Nephron (organoid): Measurements from ENCODE around the gene ASTN2.

ENCODE experiments used
- H3K27ac Mint-ChIP-seq, 3 experiments: 2 replicates each; pipeline ENCODE4 v1.8.0; 2020; ENCODE audit warnings: mixed read lengths in 3 of 3, mild to moderate bottlenecking in 2 of 3, moderate library complexity in 1 of 3
- H3K27me3 Mint-ChIP-seq: 2 replicates; pipeline ENCODE4 v1.8.0; 2021; ENCODE audit warnings: low read depth, mild to moderate bottlenecking, moderate library complexity, mixed read lengths
- H3K36me3 Mint-ChIP-seq: 2 replicates; pipeline ENCODE4 v1.8.0; 2020; ENCODE audit warnings: low read depth, mixed read lengths
- H3K4me1 Mint-ChIP-seq: 2 replicates; pipeline ENCODE4 v1.8.0; 2020; ENCODE audit warnings: mixed read lengths
- H3K4me3 Mint-ChIP-seq, 3 experiments: 2 replicates each; pipeline ENCODE4 v1.8.0; 2020; ENCODE audit warnings: mild to moderate bottlenecking in 3 of 3, mixed read lengths in 3 of 3, moderate library complexity in 2 of 3
- H3K9me3 Mint-ChIP-seq: 2 replicates; pipeline ENCODE4 v1.8.0; 2020; ENCODE audit warnings: mixed read lengths
- TF ChIP-seq, protein P1 (sequence below), 3 experiments: fragments of 200-600 bp; sonication (generic); IDR thresholded peaks; one replicate each; pipeline ENCODE4 v1.5.0; 2021; ENCODE audit warnings: antibody characterized with exemption in 3 of 3; ENCODE audit not compliant: unreplicated experiment in 3 of 3

The ASTN2 gene

GRCh38 chr9:116954731-116955130 is 460.1 kb downstream of the ASTN2 start:
- Mint-ChIP-seq H3K27ac (no peak overlapping the region), H3K4me1 (no peaks in the 10 kb centered on the region)

DNA sequence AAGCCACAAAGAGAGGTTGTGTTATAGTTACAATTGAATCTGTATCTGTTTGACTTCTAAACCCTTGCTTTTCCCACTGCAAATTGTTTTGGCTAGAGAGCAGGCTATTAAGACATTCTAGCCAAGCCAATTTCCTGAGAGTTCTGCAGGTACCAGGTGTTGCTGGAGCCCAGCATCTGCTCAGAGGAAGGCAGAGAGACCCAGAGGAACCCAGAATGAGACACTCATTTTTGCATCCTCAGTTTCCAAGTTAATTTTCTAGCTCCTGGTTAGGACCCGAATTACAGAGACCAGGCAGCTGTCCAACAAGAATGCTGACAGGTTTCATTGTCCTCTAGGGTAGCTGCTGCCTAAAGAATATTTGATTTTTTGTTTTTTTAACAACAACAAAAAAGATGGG is 461.6 kb downstream of the ASTN2 start:
- no peaks in the 10 kb centered on the region for H3K27me3 Mint-ChIP-seq
- TF ChIP-seq, protein P1, sequence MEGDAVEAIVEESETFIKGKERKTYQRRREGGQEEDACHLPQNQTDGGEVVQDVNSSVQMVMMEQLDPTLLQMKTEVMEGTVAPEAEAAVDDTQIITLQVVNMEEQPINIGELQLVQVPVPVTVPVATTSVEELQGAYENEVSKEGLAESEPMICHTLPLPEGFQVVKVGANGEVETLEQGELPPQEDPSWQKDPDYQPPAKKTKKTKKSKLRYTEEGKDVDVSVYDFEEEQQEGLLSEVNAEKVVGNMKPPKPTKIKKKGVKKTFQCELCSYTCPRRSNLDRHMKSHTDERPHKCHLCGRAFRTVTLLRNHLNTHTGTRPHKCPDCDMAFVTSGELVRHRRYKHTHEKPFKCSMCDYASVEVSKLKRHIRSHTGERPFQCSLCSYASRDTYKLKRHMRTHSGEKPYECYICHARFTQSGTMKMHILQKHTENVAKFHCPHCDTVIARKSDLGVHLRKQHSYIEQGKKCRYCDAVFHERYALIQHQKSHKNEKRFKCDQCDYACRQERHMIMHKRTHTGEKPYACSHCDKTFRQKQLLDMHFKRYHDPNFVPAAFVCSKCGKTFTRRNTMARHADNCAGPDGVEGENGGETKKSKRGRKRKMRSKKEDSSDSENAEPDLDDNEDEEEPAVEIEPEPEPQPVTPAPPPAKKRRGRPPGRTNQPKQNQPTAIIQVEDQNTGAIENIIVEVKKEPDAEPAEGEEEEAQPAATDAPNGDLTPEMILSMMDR (IDR thresholded peaks at IDR 0.05; ENCODE audit: unreplicated experiment in 3 of 3), result no peak
- no peaks in the 10 kb centered on the region for H3K4me1 Mint-ChIP-seq
- H3K27ac Mint-ChIP-seq, result no peak overlapping the region
- H3K9me3 Mint-ChIP-seq, result no peaks in the 10 kb centered on the region
- no peaks in the 10 kb centered on the region for H3K36me3 Mint-ChIP-seq
- no peak overlapping the region for H3K4me3 Mint-ChIP-seq

More at GRCh38 chr9:116954731-116955130, 460.1 kb downstream of the ASTN2 start:
- TF ChIP-seq, protein P1 (IDR thresholded peaks at IDR 0.05; ENCODE audit: unreplicated experiment in 3 of 3), result no peak
- Mint-ChIP-seq H3K4me3 (no peak overlapping the region), H3K36me3 (no peaks in the 10 kb centered on the region), H3K27me3 (peaks cover 12% of the 10 kb centered on the region), H3K9me3 (no peaks in the 10 kb centered on the region)

GRCh38 chr9:116952436-116952810 is 462.4 kb downstream of the ASTN2 start:
- Mint-ChIP-seq H3K4me3 (no peak overlapping the region), H3K4me1 (no peaks in the 10 kb centered on the region), H3K36me3 (no peaks in the 10 kb centered on the region), H3K27ac (no peak overlapping the region), H3K27me3 (no peaks in the 10 kb centered on the region), H3K9me3 (no peaks in the 10 kb centered on the region)
- TF ChIP-seq, protein P1 (IDR thresholded peaks at IDR 0.05; ENCODE audit: unreplicated experiment in 3 of 3), result no peak

GRCh38 chr9:116951588-116952435 is 463.0 kb downstream of the ASTN2 start:
- Mint-ChIP-seq H3K27me3 (peaks cover under 1% of the 10 kb centered on the region), H3K36me3 (no peaks in the 10 kb centered on the region), H3K9me3 (no peaks in the 10 kb centered on the region), H3K27ac (no peak overlapping the region), H3K4me3 (no peak overlapping the region), H3K4me1 (no peaks in the 10 kb centered on the region)
- TF ChIP-seq, protein P1 (IDR thresholded peaks at IDR 0.05; ENCODE audit: unreplicated experiment in 3 of 3), result no peak

GRCh38 chr9:116945817-116946216 is 469.0 kb downstream of the ASTN2 start:
- Mint-ChIP-seq H3K36me3 (no peaks in the 10 kb centered on the region), H3K9me3 (no peaks in the 10 kb centered on the region), H3K27ac (no peak overlapping the region), H3K4me1 (no peaks in the 10 kb centered on the region), H3K4me3 (no peak overlapping the region), H3K27me3 (peaks cover 6% of the 10 kb centered on the region)
- TF ChIP-seq, protein P1 (IDR thresholded peaks at IDR 0.05; ENCODE audit: unreplicated experiment in 3 of 3), result no peak
